ENCODE data around the gene COX7C.
"Not testable (repeated sequence)": the region's sequence is repeated elsewhere in the genome, so short reads cannot be mapped to it uniquely, and the experiment has no call there.

The COX7C gene

GRCh38 chr5:86617756-86618576, at the start of gene COX7C:
TSS of gene COX7C (plus strand) at chr5:86617941. CDS start at chr5:86618056, 115 bp downstream.
- peak; percentile 94 for DNase-seq

GRCh38 chr5:86569522-86570426, 48.0 kb upstream of the COX7C start:
- DNase-seq: not testable (repeated sequence)

GRCh38 chr5:86570427-86571083, 47.2 kb upstream of the COX7C start:
- DNase-seq: no peak

GRCh38 chr5:86571109-86571508, 46.6 kb upstream of the COX7C start:
- DNase-seq: not testable (repeated sequence)

GRCh38 chr5:86572825-86573517, 44.8 kb upstream of the COX7C start:
- no peak for DNase-seq

- DNase-seq: no peak
Observed at GRCh38 chr5:86579502-86579901, 38.2 kb upstream of the COX7C start.

GRCh38 chr5:86596476-86596875, 21.3 kb upstream of the COX7C start:
- DNase-seq: no peak

GRCh38 chr5:86605881-86606280, 11.9 kb upstream of the COX7C start:
- no peak for DNase-seq

GRCh38 chr5:86613455-86613854, 4.3 kb upstream of the COX7C start:
- no peak for DNase-seq

GRCh38 chr5:86617309-86617755, 409 bp upstream of the COX7C start:
- no peak for DNase-seq

- no peak for DNase-seq
Observed at GRCh38 chr5:86623785-86624483, 6.2 kb downstream of the COX7C start.

GRCh38 chr5:86625148-86625547, 7.4 kb downstream of the COX7C start:
- no peak for DNase-seq

- no peak for DNase-seq
Observed at GRCh38 chr5:86626149-86626548, 8.4 kb downstream of the COX7C start.

GRCh38 chr5:86631165-86631564, 13.4 kb downstream of the COX7C start:
- DNase-seq: no peak

GRCh38 chr5:86640998-86641397, 23.3 kb downstream of the COX7C start:
- no peak for DNase-seq

GRCh38 chr5:86644843-86645242, 27.1 kb downstream of the COX7C start:
- no peak for DNase-seq

- no peak for DNase-seq
Observed at GRCh38 chr5:86645885-86646284, 28.1 kb downstream of the COX7C start.

GRCh38 chr5:86646671-86647070, 28.9 kb downstream of the COX7C start:
- DNase-seq: no peak

- DNase-seq: peak; percentile 22
Observed at GRCh38 chr5:86649832-86650505, 32.2 kb downstream of the COX7C start.

- not testable (repeated sequence) for DNase-seq
Observed at GRCh38 chr5:86660771-86661170, 43.0 kb downstream of the COX7C start.

GRCh38 chr5:86664173-86664572, 46.4 kb downstream of the COX7C start:
- DNase-seq: no peak

All from SHP77 treated with DMSO at 0.1 percent for 48 hours (cell line).